GM21515 (cell line): ENCODE measurements around the gene MRPL24.

Source experiments
- ATAC-seq: cut with Tn5 transposase; IDR thresholded peaks from one replicate; pipeline ENCODE4 v1.9.1; 2021; ENCODE audit not compliant: unreplicated experiment

The MRPL24 gene

GRCh38 chr1:156693848-156694689 is 46.8 kb downstream of the MRPL24 start:
- no peak for ATAC-seq

- ATAC-seq = no peak
Observed at GRCh38 chr1:156692925-156693847, 47.7 kb downstream of the MRPL24 start.

- no peak for ATAC-seq
Observed at GRCh38 chr1:156692441-156692924, 48.4 kb downstream of the MRPL24 start.

- ATAC-seq = no peak
Observed at GRCh38 chr1:156691665-156692440, 49.0 kb downstream of the MRPL24 start.

GRCh38 chr1:156691191-156691590 is 49.7 kb downstream of the MRPL24 start:
- ATAC-seq = no peak

GRCh38 chr1:156690675-156691036 is 50.2 kb downstream of the MRPL24 start:
- no peak for ATAC-seq

- ATAC-seq = no peak
Observed at GRCh38 chr1:156689953-156690674, 50.8 kb downstream of the MRPL24 start.

- ATAC-seq = no peak
Observed at GRCh38 chr1:156689035-156689952, 51.6 kb downstream of the MRPL24 start.
